Measurements from ENCODE around the gene TTC7B. TPM values are rescaled to one million over a fixed set of nuclear protein-coding genes. Genes with fewer than 3 reads are reported as not detected.
A peak's percentile ranks its signal among the peaks of the same experiment; 100 is the strongest.

TTC7B gene
- total and polyA plus RNA-seq, 7 donors = 5.5 to 70.9 (median 46.8) TPM

DNA sequence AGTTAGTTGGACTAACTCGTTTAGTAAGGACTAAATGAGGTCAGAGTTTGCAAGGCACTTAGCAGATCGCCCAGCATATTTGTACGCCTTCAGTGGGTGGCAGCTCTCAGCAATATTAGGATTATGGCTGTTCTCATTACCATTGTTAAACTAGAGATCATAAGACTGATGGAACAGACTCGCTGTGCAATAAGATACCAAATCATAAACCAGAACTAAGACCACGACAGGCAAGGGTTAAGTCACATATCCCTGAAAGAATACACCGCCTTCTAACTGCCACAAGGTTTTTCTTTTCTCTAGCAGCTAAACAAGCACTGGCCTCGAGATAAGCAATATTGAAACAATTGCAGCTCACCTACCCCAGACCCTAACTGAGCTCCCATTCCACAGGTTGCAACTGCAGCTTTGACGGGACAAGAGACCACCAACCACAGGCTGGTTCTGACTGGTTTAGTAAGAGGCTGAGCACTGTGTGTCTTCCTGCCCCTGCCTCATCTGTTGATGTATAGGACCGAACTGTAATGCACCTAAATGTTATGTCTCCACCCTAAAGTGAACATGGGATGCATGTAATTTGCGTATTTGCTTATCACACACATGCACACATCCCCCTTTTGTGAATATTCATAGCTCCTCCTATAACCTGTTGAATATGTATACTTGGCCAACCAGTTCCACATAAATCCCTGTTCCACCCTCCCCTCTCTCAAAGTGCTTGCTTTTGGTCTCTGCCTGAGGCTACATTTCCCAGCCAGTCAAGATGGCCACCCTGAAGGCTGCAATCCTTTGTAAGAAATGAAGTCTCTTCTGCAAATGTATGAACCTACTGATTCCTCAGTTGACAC, 266.2 kb downstream of the TTC7B start:
- H3K36me3 ChIP-seq = no peaks in the 10 kb centered on the region
- TF ChIP-seq POLR2A (IDR thresholded peaks at IDR 0.05) = no peak
- TF ChIP-seq, protein P1, sequence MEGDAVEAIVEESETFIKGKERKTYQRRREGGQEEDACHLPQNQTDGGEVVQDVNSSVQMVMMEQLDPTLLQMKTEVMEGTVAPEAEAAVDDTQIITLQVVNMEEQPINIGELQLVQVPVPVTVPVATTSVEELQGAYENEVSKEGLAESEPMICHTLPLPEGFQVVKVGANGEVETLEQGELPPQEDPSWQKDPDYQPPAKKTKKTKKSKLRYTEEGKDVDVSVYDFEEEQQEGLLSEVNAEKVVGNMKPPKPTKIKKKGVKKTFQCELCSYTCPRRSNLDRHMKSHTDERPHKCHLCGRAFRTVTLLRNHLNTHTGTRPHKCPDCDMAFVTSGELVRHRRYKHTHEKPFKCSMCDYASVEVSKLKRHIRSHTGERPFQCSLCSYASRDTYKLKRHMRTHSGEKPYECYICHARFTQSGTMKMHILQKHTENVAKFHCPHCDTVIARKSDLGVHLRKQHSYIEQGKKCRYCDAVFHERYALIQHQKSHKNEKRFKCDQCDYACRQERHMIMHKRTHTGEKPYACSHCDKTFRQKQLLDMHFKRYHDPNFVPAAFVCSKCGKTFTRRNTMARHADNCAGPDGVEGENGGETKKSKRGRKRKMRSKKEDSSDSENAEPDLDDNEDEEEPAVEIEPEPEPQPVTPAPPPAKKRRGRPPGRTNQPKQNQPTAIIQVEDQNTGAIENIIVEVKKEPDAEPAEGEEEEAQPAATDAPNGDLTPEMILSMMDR (IDR thresholded peaks at IDR 0.05) = no peak
- TF ChIP-seq POLR2AphosphoS5 (IDR thresholded peaks at IDR 0.05) = no peak
- TF ChIP-seq EP300 (IDR thresholded peaks at IDR 0.05) = no peak
- no peak for DNase-seq
- H3K4me3 ChIP-seq = no peak overlapping the region
- intact Hi-C loops (cut with DNase I) = loop anchor here (2.0 to 5.0 kb wide), 3 partner anchors 77 to 147 kb away; no protein-coding TSS in a partner anchor
- H3K4me1 ChIP-seq = peaks cover 0 to 94% (median 80%) of the 10 kb centered on the region in 4 donors
- 80 to 84% methylated on average over 10 of the region's 10 CpGs for WGBS, 2 donors
- no peaks in the 10 kb centered on the region for H3K27me3 ChIP-seq
- peak overlapping the region; percentile 23 to 89 (median 84) for H3K27ac ChIP-seq
- no peaks in the 10 kb centered on the region for H3K9me3 ChIP-seq

DNA sequence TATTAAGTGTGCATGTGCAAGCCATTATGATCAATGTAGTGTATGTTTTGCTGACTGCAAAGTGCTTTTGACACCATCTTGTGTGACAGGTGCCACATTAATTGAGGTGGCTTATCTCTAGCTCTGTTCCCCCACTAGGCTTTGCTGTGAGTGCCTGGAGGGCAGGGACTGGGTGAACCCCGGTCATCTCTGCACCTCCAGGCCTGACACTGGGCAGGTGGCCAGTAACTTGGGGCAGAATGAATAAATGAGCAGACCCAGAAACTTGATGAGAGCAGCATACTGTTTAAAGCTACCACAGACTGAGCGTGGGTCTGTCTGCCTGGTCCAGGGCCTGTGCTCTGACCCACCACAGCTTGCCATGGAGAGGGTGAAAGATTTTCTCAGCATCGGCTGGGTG, 267.8 kb downstream of the TTC7B start:
- no peaks in the 10 kb centered on the region for H3K36me3 ChIP-seq
- H3K27me3 ChIP-seq = no peaks in the 10 kb centered on the region
- WGBS, 2 donors = 91 to 96% methylated on average over 3 of the region's 3 CpGs
- peaks cover 0 to 94% (median 70%) of the 10 kb centered on the region in 4 donors for H3K4me1 ChIP-seq
- intact Hi-C loops (cut with DNase I) = no loop called here
- TF ChIP-seq, protein P1 (IDR thresholded peaks at IDR 0.05) = no peak
- no peak for TF ChIP-seq EP300 (IDR thresholded peaks at IDR 0.05)
- no peak for TF ChIP-seq POLR2A (IDR thresholded peaks at IDR 0.05)
- no peak for TF ChIP-seq POLR2AphosphoS5 (IDR thresholded peaks at IDR 0.05)
- H3K9me3 ChIP-seq = no peaks in the 10 kb centered on the region
- no peak overlapping the region for H3K4me3 ChIP-seq
- no peak for DNase-seq
- H3K27ac ChIP-seq = peak overlapping the region; percentile 12 to 89 (median 84)

DNA sequence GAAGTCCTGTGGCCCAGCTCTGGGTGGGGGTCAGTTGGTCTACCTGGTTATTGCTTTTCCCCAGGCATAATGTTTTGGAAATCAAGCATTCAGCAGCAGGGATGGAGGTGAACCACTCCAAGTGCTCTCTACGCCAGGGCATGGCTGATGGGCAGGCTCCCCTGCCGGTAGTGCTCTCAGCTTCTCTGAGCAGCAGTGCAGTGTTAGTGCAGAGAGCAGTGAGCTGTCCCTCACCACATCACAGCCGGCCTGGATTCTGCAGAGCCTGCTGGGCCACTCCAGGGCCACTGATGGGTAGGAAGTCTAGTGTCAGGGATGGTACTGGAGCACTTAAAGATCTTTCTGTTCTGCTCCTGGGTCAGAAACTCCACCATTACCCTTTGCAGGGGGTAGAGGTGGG, 268.3 kb downstream of the TTC7B start:
- Histone ChIP-seq H3K27ac (peak overlapping the region; percentile 12 to 89 (median 84)), H3K4me1 (peaks cover 0 to 91% (median 65%) of the 10 kb centered on the region in 4 donors), H3K36me3 (no peaks in the 10 kb centered on the region), H3K27me3 (no peaks in the 10 kb centered on the region), H3K9me3 (no peaks in the 10 kb centered on the region), H3K4me3 (no peak overlapping the region)
- DNase-seq = no peak
- 89 to 91% methylated on average over 3 of the region's 3 CpGs for WGBS, 2 donors
- TF ChIP-seq POLR2A (IDR thresholded peaks at IDR 0.05) (no peak), POLR2AphosphoS5 (IDR thresholded peaks at IDR 0.05) (no peak), EP300 (IDR thresholded peaks at IDR 0.05) (no peak)
- TF ChIP-seq, protein P1 (IDR thresholded peaks at IDR 0.05) = no peak
- intact Hi-C loops (cut with DNase I) = no loop called here

GRCh38 chr14:90547250-90547649, 269.0 kb downstream of the TTC7B start:
- no peaks in the 10 kb centered on the region for H3K27me3 ChIP-seq
- H3K4me1 ChIP-seq = peaks cover 0 to 84% (median 58%) of the 10 kb centered on the region in 4 donors
- TF ChIP-seq, protein P1 (IDR thresholded peaks at IDR 0.05) = no peak
- TF ChIP-seq POLR2A (IDR thresholded peaks at IDR 0.05) = no peak
- TF ChIP-seq POLR2AphosphoS5 (IDR thresholded peaks at IDR 0.05) = no peak
- no peak for TF ChIP-seq EP300 (IDR thresholded peaks at IDR 0.05)
- H3K27ac ChIP-seq = peak overlapping the region; percentile 76 to 89 (median 84)
- DNase-seq = no peak
- intact Hi-C loops (cut with DNase I) = no loop called here
- WGBS, 2 donors = 94 to 97% methylated on average over 10 of the region's 10 CpGs
- no peaks in the 10 kb centered on the region for H3K9me3 ChIP-seq
- H3K4me3 ChIP-seq = no peak overlapping the region
- no peaks in the 10 kb centered on the region for H3K36me3 ChIP-seq
